Chondrocyte (in vitro differentiated cells): ENCODE data around the gene THAP3. TPM values are rescaled to one million over a fixed set of nuclear protein-coding genes. Genes with fewer than 3 reads are reported as not detected.

Source experiments
- DNase-seq: peaks from one replicate; pipeline ENCODE4 v3.0.0; 2021; ENCODE audit warnings: mixed read lengths, low spot score
- H3K27ac Mint-ChIP-seq: one replicate; pipeline ENCODE4 v1.8.0; 2021; ENCODE audit warnings: mild to moderate bottlenecking, moderate library complexity, mixed read lengths; ENCODE audit not compliant: unreplicated experiment
- H3K27me3 Mint-ChIP-seq: 2 replicates; pipeline ENCODE4 v1.8.0; 2021; ENCODE audit warnings: low read depth, mixed read lengths
- H3K36me3 Mint-ChIP-seq: 2 replicates; pipeline ENCODE4 v1.8.0; 2021; ENCODE audit warnings: low read depth, mixed read lengths
- H3K4me1 Mint-ChIP-seq: 2 replicates; pipeline ENCODE4 v1.8.0; 2021; ENCODE audit warnings: low read depth, mild to moderate bottlenecking, mixed read lengths
- H3K4me3 Mint-ChIP-seq: one replicate; pipeline ENCODE4 v1.8.0; 2021; ENCODE audit warnings: mild to moderate bottlenecking, moderate library complexity, mixed read lengths; ENCODE audit not compliant: unreplicated experiment
- H3K9me3 Mint-ChIP-seq: 2 replicates; pipeline ENCODE4 v1.8.0; 2021; ENCODE audit warnings: low read depth, mixed read lengths
- total RNA-seq: library from RNA; stranded (reverse); gene quantifications from 3 replicates; pipeline ENCODE4 v1.2.1, GENCODE V29; 2021
- TF ChIP-seq, protein P1 (sequence below): fragments of 200-600 bp; sonication (generic); IDR thresholded peaks from 2 replicates; pipeline ENCODE4 v1.5.0; 2021; ENCODE audit warnings: antibody characterized with exemption, mild to moderate bottlenecking, moderate library complexity

THAP3 gene
- total RNA-seq, 1 donor from 2014 or later, result 12.9 TPM

DNA sequence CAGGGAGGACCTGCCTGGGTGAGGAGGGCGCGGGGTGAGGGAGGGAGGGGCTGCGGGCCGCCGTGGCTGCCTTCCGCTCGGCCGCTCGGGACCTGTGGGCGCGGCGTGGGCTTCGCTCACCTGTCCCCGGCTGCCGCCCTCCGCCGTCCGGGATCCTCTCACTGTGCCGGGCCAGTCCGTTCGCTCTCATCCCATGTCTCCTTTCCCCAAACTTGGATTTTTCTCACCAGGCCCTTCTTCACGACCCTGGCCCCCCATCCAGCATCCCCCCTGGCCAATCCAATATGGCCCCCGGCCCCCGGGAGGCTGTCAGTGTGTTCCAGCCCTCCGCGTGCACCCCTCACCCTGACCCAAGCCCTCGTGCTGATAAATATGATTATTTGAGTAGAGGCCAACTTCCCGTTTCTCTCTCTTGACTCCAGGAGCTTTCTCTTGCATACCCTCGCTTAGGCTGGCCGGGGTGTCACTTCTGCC, 44.5 kb upstream of the THAP3 start:
- Mint-ChIP-seq H3K4me1 (peaks cover 32% of the 10 kb centered on the region), H3K27me3 (no peaks in the 10 kb centered on the region), H3K36me3 (no peaks in the 10 kb centered on the region), H3K9me3 (no peaks in the 10 kb centered on the region), H3K4me3 (peak overlapping the region; percentile 90), H3K27ac (peak overlapping the region; percentile 94)
- TF ChIP-seq, protein P1, sequence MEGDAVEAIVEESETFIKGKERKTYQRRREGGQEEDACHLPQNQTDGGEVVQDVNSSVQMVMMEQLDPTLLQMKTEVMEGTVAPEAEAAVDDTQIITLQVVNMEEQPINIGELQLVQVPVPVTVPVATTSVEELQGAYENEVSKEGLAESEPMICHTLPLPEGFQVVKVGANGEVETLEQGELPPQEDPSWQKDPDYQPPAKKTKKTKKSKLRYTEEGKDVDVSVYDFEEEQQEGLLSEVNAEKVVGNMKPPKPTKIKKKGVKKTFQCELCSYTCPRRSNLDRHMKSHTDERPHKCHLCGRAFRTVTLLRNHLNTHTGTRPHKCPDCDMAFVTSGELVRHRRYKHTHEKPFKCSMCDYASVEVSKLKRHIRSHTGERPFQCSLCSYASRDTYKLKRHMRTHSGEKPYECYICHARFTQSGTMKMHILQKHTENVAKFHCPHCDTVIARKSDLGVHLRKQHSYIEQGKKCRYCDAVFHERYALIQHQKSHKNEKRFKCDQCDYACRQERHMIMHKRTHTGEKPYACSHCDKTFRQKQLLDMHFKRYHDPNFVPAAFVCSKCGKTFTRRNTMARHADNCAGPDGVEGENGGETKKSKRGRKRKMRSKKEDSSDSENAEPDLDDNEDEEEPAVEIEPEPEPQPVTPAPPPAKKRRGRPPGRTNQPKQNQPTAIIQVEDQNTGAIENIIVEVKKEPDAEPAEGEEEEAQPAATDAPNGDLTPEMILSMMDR, result no peak
- no peak for DNase-seq

DNA sequence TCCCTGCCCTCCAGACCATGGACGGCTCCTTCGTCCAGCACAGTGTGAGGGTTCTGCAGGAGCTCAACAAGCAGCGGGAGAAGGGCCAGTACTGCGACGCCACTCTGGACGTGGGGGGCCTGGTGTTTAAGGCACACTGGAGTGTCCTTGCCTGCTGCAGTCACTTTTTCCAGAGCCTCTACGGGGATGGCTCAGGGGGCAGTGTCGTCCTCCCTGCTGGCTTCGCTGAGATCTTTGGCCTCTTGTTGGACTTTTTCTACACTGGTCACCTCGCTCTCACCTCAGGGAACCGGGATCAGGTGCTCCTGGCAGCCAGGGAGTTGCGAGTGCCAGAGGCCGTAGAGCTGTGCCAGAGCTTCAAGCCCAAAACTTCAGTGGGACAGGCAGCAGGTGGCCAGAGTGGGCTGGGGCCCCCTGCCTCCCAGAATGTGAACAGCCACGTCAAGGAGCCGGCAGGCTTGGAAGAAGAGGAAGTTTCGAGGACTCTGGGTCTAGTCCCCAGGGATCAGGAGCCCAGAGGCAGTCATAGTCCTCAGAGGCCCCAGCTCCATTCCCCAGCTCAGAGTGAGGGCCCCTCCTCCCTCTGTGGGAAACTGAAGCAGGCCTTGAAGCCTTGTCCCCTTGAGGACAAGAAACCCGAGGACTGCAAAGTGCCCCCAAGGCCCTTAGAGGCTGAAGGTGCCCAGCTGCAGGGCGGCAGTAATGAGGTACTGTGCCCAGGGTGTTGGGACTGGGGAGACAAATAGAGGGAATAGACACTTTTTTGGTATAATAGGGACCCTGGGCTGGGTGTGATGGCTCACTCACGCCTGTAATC, 43.9 kb upstream of the THAP3 start:
- Mint-ChIP-seq H3K4me1 (peaks cover 32% of the 10 kb centered on the region), H3K27ac (peak overlapping the region; percentile 84), H3K4me3 (peak overlapping the region; percentile 90), H3K36me3 (no peaks in the 10 kb centered on the region), H3K9me3 (no peaks in the 10 kb centered on the region), H3K27me3 (no peaks in the 10 kb centered on the region)
- no peak for DNase-seq
- TF ChIP-seq, protein P1, result peak; percentile 44

DNA sequence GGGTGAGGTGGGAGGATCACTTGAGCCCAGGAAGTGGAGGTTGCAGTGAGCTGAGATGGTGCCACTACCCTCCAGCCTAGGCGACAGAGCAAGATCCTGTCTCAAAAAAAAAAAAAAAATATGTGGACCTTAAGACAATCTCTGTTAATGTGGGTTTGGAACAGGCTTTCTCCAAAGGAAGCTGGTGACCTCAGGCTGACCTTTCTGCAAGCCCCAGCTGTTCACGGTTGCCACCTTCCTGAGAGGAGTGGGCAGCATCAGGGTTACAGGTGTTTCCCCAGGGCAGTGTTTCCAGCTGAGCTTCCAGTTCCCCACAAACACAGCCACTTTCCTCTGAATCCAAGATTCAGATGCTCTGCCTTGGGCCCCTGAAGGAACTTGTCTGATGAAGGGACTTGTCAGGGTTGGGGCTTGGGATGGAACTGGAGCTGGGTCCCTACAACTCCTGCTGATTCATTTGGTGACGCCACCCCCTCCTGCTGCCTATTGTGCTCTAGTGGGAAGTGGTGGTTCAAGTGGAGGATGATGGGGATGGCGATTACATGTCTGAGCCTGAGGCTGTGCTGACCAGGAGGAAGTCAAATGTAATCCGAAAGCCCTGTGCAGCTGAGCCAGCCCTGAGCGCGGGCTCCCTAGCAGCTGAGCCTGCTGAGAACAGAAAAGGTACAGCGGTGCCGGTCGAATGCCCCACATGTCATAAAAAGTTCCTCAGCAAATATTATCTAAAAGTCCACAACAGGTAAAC, 42.9 kb upstream of the THAP3 start:
- Mint-ChIP-seq H3K36me3 (no peaks in the 10 kb centered on the region), H3K27ac (peak overlapping the region; percentile 51), H3K4me1 (peaks cover 32% of the 10 kb centered on the region), H3K4me3 (no peak overlapping the region), H3K9me3 (no peaks in the 10 kb centered on the region), H3K27me3 (no peaks in the 10 kb centered on the region)
- DNase-seq, result no peak
- TF ChIP-seq, protein P1, result no peak

DNA sequence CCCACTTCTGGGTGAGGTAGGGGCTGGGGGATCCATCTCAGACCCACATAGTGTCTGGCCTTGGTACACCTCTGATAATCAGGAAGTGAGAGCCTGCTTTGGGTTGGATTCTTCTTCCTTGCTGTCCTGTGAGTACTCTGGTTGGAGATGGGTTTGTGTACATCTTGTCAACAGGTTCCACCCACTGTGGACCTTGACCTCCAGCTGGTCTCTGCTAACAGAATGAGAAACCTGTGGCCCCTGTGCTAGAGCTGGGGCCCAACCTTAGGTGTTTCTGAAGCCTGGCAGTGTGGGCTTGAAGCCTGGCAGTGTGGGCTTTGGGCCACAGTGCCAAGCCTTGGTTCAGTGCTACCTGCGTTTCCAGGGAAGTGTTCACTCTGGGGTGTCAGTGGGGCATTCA, 42.3 kb upstream of the THAP3 start:
- Mint-ChIP-seq H3K27me3 (no peaks in the 10 kb centered on the region), H3K9me3 (no peaks in the 10 kb centered on the region), H3K27ac (no peak overlapping the region), H3K4me3 (no peak overlapping the region), H3K4me1 (peaks cover 32% of the 10 kb centered on the region), H3K36me3 (no peaks in the 10 kb centered on the region)
- TF ChIP-seq, protein P1, result no peak
- DNase-seq, result no peak
